Measurements from ENCODE around the gene ZSWIM9.

Gene ZSWIM9

GRCh38 chr19:48158210-48158790, 12.2 kb upstream of the ZSWIM9 start:
- intact Hi-C loops (cut with DNase I; ENCODE audit: low total_unique reads), result no loop called here
- no peak for DNase-seq
- Histone ChIP-seq H3K36me3 (peaks cover 0 to 56% (median 9%) of the 10 kb centered on the region in 3 donors), H3K27ac (no peak overlapping the region), H3K4me3 (no peak overlapping the region), H3K9me3 (no peaks in the 10 kb centered on the region), H3K4me1 (no peaks in the 10 kb centered on the region), H3K27me3 (no peaks in the 10 kb centered on the region)
- no peak for TF ChIP-seq CTCF (IDR thresholded peaks at IDR 0.05)

- Histone ChIP-seq H3K27me3 (no peaks in the 10 kb centered on the region), H3K9me3 (no peaks in the 10 kb centered on the region), H3K36me3 (peaks cover 0 to 16% (median 9%) of the 10 kb centered on the region in 3 donors), H3K4me1 (peaks cover 0 to 19% (median 17%) of the 10 kb centered on the region in 4 donors), H3K27ac (no peak overlapping the region), H3K4me3 (no peak overlapping the region)
- no peak for DNase-seq
- TF ChIP-seq CTCF (IDR thresholded peaks at IDR 0.05), result no peak
- intact Hi-C loops (cut with DNase I; ENCODE audit: low total_unique reads), result no loop called here
Observed at GRCh38 chr19:48168689-48169088, 1.8 kb upstream of the ZSWIM9 start.

GRCh38 chr19:48169578-48169938, 922 bp upstream of the ZSWIM9 start:
- intact Hi-C loops (cut with DNase I; ENCODE audit: low total_unique reads), result no loop called here
- H3K27ac ChIP-seq, result peak overlapping the region; percentile 86 to 89

GRCh38 chr19:48170817-48171347, 402 bp downstream of the ZSWIM9 start:
- Histone ChIP-seq H3K4me1 (peaks cover 0 to 19% (median 17%) of the 10 kb centered on the region in 4 donors), H3K9me3 (no peaks in the 10 kb centered on the region), H3K36me3 (peaks cover 8 to 38% (median 22%) of the 10 kb centered on the region in 3 donors), H3K27ac (peak overlapping the region; percentile 86 to 89), H3K27me3 (no peaks in the 10 kb centered on the region), H3K4me3 (peak overlapping the region; percentile 83 to 84)
- no peak for DNase-seq
- no peak for TF ChIP-seq CTCF (IDR thresholded peaks at IDR 0.05)
- intact Hi-C loops (cut with DNase I; ENCODE audit: low total_unique reads), result loop anchor here (10.0 kb wide), 1 partner anchor 84 kb away; the partner anchor contains the start of gene CARD8

More at GRCh38 chr19:48169578-48169938, 922 bp upstream of the ZSWIM9 start:
- Histone ChIP-seq H3K36me3 (peaks cover 4 to 24% (median 15%) of the 10 kb centered on the region in 3 donors), H3K9me3 (no peaks in the 10 kb centered on the region), H3K4me3 (peak overlapping the region; percentile 83 to 84), H3K4me1 (peaks cover 0 to 19% (median 17%) of the 10 kb centered on the region in 4 donors), H3K27me3 (no peaks in the 10 kb centered on the region)
- DNase-seq, result peak; percentile 45 to 76
- no peak for TF ChIP-seq CTCF (IDR thresholded peaks at IDR 0.05)

GRCh38 chr19:48171710-48172109, 1.2 kb downstream of the ZSWIM9 start:
- H3K9me3 ChIP-seq, result no peaks in the 10 kb centered on the region
- H3K36me3 ChIP-seq, result peaks cover 8 to 38% (median 22%) of the 10 kb centered on the region in 3 donors
- TF ChIP-seq CTCF (IDR thresholded peaks at IDR 0.05), result no peak
- DNase-seq, result no peak
- H3K4me1 ChIP-seq, result peaks cover 0 to 19% (median 17%) of the 10 kb centered on the region in 4 donors
- intact Hi-C loops (cut with DNase I; ENCODE audit: low total_unique reads), result loop anchor here (10.0 kb wide), 1 partner anchor 83 kb away; the partner anchor contains the start of gene CARD8
- H3K4me3 ChIP-seq, result no peak overlapping the region
- no peak overlapping the region for H3K27ac ChIP-seq
- no peaks in the 10 kb centered on the region for H3K27me3 ChIP-seq

Measured in tibial artery (tissue), 4 donors.